Suprapubic skin (tissue), 4 donors: ENCODE results near the gene DSCAM. TPM values are rescaled to one million over a fixed set of nuclear protein-coding genes. Genes with fewer than 3 reads are reported as not detected.

Experiments
- DNase-seq, 2 donors: peaks; one replicate each; pipeline ENCODE4 v3.0.0-alpha.2; 2019; ENCODE audit warnings: low spot score in 2 of 2
- H3K27ac ChIP-seq: fragments of 200-600 bp; sonication (generic); one replicate; pipeline ENCODE4 v1.5.1; 2019
- H3K27me3 ChIP-seq: fragments of 200-600 bp; sonication (generic); one replicate; pipeline ENCODE4 v1.5.1; 2019
- H3K36me3 ChIP-seq: fragments of 200-600 bp; sonication (generic); one replicate; pipeline ENCODE4 v1.5.1; 2019
- H3K4me1 ChIP-seq: fragments of 200-600 bp; sonication (generic); one replicate; pipeline ENCODE4 v1.5.1; 2019
- H3K4me3 ChIP-seq: fragments of 200-600 bp; sonication (generic); one replicate; pipeline ENCODE4 v1.5.1; 2019; ENCODE audit warnings: mild to moderate bottlenecking
- H3K9me3 ChIP-seq: fragments of 200-600 bp; sonication (generic); one replicate; pipeline ENCODE4 v1.5.1; 2019
- EP300 ChIP-seq: sonication (generic); formaldehyde crosslinking; IDR thresholded peaks from one replicate; pipeline ENCODE4 v1.6.1; 2017; ENCODE audit warnings: antibody characterized with exemption
- POLR2A ChIP-seq, 2 donors: fragments of 450-650 bp; IDR thresholded peaks; one replicate each; pipeline ENCODE4 v1.6.1; 2017; ENCODE audit warnings: antibody characterized with exemption in 2 of 2, mild to moderate bottlenecking in 2 of 2, moderate library complexity in 2 of 2
- POLR2AphosphoS5 ChIP-seq, 3 donors: sonication (generic); formaldehyde crosslinking; IDR thresholded peaks; one replicate each; pipeline ENCODE4 v1.6.1; 2017; ENCODE audit warnings: antibody characterized with exemption in 3 of 3
- WGBS: methylation state at CpG from one replicate; pipeline ENCODE4 v1.1.5; 2018; 5-methylcytosine and 5-hydroxymethylcytosine counted together
- total RNA-seq, 4 donors: library from RNA; depleted of rRNA; stranded (reverse); fragments of >200 nt; gene quantifications; one replicate each; pipeline ENCODE4 v1.1.0, GENCODE V29; 2016
- TF ChIP-seq, protein P1 (sequence below), 2 donors: fragments of 200-600 bp in 1 of 2; fragments of 450-650 bp in 1 of 2; sonication (generic) in 1 of 2; IDR thresholded peaks; one replicate each; pipeline ENCODE4 v1.5.1; 2016 to 2019; ENCODE audit warnings: antibody characterized with exemption in 2 of 2, mild to moderate bottlenecking in 1 of 2, moderate library complexity in 1 of 2

Gene DSCAM
- total RNA-seq, 4 donors from 2014 or later = 0.08 TPM; not detected in 3

GRCh38 chr21:40671716-40672115 lies 175.2 kb downstream of the DSCAM start:
- WGBS = 83% methylated on average over 2 of the region's 2 CpGs
- Histone ChIP-seq H3K4me3 (no peak overlapping the region), H3K9me3 (no peaks in the 10 kb centered on the region), H3K36me3 (no peaks in the 10 kb centered on the region), H3K27ac (no peak overlapping the region), H3K4me1 (no peaks in the 10 kb centered on the region), H3K27me3 (no peaks in the 10 kb centered on the region)
- DNase-seq = no peak
- no peak for TF ChIP-seq POLR2AphosphoS5 (IDR thresholded peaks at IDR 0.05)
- TF ChIP-seq, protein P1, sequence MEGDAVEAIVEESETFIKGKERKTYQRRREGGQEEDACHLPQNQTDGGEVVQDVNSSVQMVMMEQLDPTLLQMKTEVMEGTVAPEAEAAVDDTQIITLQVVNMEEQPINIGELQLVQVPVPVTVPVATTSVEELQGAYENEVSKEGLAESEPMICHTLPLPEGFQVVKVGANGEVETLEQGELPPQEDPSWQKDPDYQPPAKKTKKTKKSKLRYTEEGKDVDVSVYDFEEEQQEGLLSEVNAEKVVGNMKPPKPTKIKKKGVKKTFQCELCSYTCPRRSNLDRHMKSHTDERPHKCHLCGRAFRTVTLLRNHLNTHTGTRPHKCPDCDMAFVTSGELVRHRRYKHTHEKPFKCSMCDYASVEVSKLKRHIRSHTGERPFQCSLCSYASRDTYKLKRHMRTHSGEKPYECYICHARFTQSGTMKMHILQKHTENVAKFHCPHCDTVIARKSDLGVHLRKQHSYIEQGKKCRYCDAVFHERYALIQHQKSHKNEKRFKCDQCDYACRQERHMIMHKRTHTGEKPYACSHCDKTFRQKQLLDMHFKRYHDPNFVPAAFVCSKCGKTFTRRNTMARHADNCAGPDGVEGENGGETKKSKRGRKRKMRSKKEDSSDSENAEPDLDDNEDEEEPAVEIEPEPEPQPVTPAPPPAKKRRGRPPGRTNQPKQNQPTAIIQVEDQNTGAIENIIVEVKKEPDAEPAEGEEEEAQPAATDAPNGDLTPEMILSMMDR (IDR thresholded peaks at IDR 0.05) = no peak
- TF ChIP-seq POLR2A (IDR thresholded peaks at IDR 0.05) = no peak
- no peak for TF ChIP-seq EP300

DNA sequence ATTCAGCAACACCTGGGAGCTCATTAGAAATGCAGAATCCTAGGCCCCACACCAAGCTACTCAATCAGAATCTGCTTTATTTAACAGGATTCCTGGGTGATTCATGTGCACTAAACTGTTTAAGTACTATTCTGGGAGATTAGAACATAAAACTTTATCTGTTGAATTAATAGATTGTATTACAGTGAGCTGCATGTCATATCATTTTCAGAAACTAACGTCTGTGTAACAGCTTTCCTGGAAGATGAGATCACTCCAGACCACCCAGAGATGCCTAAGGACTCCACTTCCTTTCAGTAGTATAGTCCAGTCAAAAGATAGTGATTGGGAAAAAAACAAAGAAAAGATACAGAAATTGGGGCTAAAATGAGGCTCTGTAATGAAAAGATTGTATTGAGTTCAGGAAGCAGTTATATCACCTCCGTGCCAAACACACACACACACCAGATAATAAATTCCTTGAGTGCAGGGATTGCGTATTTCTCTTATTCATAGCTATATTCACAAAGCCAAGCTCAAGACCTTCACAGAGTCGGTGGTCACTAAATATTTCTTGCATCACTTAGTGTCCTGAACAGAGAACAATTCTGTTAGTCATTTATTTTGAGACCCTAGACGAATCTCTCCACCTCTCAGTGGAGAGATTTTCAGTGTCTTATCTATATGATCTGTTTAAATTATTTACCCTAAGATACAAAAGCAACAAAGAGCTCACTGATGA lies 178.2 kb downstream of the DSCAM start:
- Histone ChIP-seq H3K36me3 (no peaks in the 10 kb centered on the region), H3K27me3 (no peaks in the 10 kb centered on the region), H3K4me3 (no peak overlapping the region), H3K9me3 (no peaks in the 10 kb centered on the region), H3K27ac (no peak overlapping the region), H3K4me1 (no peaks in the 10 kb centered on the region)
- TF ChIP-seq POLR2A (IDR thresholded peaks at IDR 0.05) = no peak
- TF ChIP-seq POLR2AphosphoS5 (IDR thresholded peaks at IDR 0.05) = no peak
- TF ChIP-seq, protein P1 (IDR thresholded peaks at IDR 0.05) = no peak
- no peak for TF ChIP-seq EP300
- WGBS = 55% methylated on average over 5 of the region's 5 CpGs
- DNase-seq = no peak

- no peak for DNase-seq
Measured at GRCh38 chr21:40667967-40668366, 179.0 kb downstream of the DSCAM start.

DNA sequence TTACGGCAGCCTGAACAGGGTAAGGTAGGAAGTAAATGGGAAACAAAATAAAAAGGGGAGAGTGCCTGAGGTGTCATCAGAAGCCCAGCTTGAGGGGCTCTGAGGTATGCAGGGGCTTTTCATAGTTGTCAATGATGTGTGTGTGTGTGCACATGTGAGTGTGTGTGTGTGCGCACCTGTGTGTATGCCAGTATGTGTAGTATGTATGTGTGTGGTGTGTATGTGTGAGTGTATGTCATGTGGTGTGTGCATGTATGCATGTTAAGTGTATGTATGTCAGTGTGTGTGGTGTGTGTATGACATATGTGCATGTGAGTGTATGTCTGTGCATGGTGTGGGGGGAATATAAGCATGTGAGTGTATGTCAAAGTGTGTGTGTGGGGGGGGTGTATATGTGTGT lies 184.1 kb downstream of the DSCAM start:
- Histone ChIP-seq H3K27ac (no peak overlapping the region), H3K4me3 (no peak overlapping the region), H3K27me3 (no peaks in the 10 kb centered on the region), H3K4me1 (no peaks in the 10 kb centered on the region), H3K36me3 (no peaks in the 10 kb centered on the region), H3K9me3 (no peaks in the 10 kb centered on the region)
- no peak for DNase-seq
- TF ChIP-seq POLR2A (IDR thresholded peaks at IDR 0.05) (no peak), EP300 (no peak), POLR2AphosphoS5 (IDR thresholded peaks at IDR 0.05) (no peak)
- TF ChIP-seq, protein P1 (IDR thresholded peaks at IDR 0.05) = no peak
- 91% methylated on average over 2 of the region's 2 CpGs for WGBS

More at GRCh38 chr21:40667967-40668366, 179.0 kb downstream of the DSCAM start:
- no peaks in the 10 kb centered on the region for H3K9me3 ChIP-seq
- no peaks in the 10 kb centered on the region for H3K4me1 ChIP-seq
- 81% methylated on average over 1 of the region's 1 CpG for WGBS
- H3K27me3 ChIP-seq = no peaks in the 10 kb centered on the region
- H3K4me3 ChIP-seq = no peak overlapping the region
- H3K36me3 ChIP-seq = no peaks in the 10 kb centered on the region
- no peak for TF ChIP-seq POLR2A (IDR thresholded peaks at IDR 0.05)
- TF ChIP-seq, protein P1 (IDR thresholded peaks at IDR 0.05) = no peak
- TF ChIP-seq POLR2AphosphoS5 (IDR thresholded peaks at IDR 0.05) = no peak
- no peak for TF ChIP-seq EP300
- no peak overlapping the region for H3K27ac ChIP-seq

DNA sequence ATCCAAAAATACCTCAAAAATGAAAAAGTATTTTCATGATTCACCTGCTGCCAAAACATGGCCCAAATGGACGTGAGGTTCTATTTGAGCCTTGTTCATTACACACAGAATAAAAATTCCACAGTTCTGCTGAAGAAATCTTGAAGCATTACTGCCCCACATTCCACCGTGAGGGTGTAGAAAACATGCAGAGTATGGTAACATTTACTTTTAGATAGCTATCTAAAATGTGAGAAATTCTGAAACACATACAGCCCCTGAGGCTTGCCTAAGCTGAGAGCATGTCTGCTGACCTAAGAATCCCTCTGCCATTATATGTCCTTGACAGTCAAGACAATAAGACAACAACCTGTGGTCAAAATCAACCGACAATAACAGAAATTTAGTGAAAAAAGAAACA lies 186.5 kb downstream of the DSCAM start:
- Histone ChIP-seq H3K4me1 (no peaks in the 10 kb centered on the region), H3K4me3 (no peak overlapping the region), H3K27me3 (no peaks in the 10 kb centered on the region), H3K9me3 (no peaks in the 10 kb centered on the region), H3K27ac (no peak overlapping the region), H3K36me3 (no peaks in the 10 kb centered on the region)
- 60% methylated on average over 3 of the region's 3 CpGs for WGBS
- TF ChIP-seq POLR2AphosphoS5 (IDR thresholded peaks at IDR 0.05) (no peak), EP300 (no peak), POLR2A (IDR thresholded peaks at IDR 0.05) (no peak)
- TF ChIP-seq, protein P1 (IDR thresholded peaks at IDR 0.05) = no peak
- DNase-seq = no peak
